Dermis microvascular lymphatic vessel endothelial cell (primary cell): ENCODE results near the gene NUDT22. TPM values are rescaled to one million over a fixed set of nuclear protein-coding genes. Genes with fewer than 3 reads are reported as not detected.

Source experiments
- DNase-seq, 2 donors: peaks; one replicate each; pipeline versions ENCODE4 v3.0.0 to v3.0.0-alpha.2; 2010; ENCODE audit warnings: low read depth in 2 of 2
- total RNA-seq: library from RNA; depleted of rRNA; stranded (reverse); fragments of >200 nt; gene quantifications from 2 replicates; pipeline ENCODE4 v1.2.1, GENCODE V29; 2014

NUDT22 gene
- total RNA-seq, 1 donor from 2014 or later, result 26.4 TPM

DNA sequence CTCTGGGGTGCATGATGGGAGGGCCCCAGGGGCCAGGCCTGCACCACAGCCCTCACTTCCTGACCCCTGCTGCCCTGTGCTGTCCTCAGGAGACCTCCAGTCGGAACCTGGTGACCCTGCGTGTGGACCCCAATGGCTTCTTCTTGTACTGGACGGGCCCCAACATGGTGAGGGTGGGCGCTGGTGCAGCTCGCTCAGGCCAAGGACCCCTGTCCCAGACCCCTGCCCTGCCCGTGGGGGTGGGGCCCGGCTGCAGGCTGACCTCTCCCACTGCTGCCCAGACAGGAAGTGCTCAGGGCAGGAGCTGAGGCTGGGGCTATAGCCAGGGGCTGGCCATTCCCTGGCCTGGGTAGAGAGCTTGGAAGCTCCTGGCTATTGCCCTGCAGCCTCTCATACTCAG lies 28.3 kb downstream of the NUDT22 start:
- DNase-seq, result no peak

- no peak for DNase-seq
These were observed 29.4 kb downstream of the NUDT22 start for GRCh38 chr11:64255135-64256128.

DNA sequence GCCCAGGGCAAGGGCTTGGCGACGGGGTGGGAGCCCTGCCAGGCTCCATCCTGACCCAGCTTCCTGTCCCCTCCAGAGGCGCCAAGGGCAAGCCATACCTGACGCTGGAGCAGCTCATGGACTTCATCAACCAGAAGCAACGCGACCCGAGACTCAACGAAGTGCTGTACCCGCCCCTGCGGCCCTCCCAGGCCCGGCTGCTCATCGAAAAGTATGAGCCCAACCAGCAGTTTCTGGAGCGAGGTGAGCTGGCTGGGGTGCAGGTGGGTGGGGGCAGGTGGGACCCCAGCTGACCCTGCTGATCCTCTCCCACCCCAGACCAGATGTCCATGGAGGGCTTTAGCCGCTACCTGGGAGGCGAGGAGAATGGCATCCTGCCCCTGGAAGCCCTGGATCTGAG lies 30.2 kb downstream of the NUDT22 start:
- DNase-seq, result no peak

- DNase-seq, result no peak
These were observed 32.3 kb downstream of the NUDT22 start for GRCh38 chr11:64258356-64258755.

DNA sequence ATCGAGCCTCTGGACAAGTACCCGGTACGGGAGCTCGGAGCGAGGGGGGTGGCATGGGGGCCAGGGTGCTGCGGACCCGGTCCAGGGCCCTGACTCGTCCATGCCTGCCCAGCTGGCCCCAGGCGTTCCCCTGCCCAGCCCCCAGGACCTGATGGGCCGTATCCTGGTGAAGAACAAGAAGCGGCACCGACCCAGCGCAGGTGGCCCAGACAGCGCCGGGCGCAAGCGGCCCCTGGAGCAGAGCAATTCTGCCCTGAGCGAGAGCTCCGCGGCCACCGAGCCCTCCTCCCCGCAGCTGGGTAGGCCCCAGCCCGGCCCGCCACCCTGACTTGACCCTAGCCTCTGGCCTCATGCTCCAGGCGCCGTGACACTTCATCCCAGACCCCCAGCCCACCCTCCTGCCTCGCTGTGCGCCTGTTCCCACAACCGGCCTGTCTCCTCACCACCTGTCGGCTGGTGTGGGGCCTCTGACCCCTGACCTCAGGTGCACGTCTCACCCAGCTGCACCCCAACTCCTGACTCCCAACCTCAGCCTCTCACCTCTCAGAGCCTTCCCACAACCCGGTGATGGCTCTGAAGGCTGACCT lies 33.0 kb downstream of the NUDT22 start:
- no peak for DNase-seq

GRCh38 chr11:64259533-64260067 lies 33.5 kb downstream of the NUDT22 start:
- DNase-seq, result no peak

DNA sequence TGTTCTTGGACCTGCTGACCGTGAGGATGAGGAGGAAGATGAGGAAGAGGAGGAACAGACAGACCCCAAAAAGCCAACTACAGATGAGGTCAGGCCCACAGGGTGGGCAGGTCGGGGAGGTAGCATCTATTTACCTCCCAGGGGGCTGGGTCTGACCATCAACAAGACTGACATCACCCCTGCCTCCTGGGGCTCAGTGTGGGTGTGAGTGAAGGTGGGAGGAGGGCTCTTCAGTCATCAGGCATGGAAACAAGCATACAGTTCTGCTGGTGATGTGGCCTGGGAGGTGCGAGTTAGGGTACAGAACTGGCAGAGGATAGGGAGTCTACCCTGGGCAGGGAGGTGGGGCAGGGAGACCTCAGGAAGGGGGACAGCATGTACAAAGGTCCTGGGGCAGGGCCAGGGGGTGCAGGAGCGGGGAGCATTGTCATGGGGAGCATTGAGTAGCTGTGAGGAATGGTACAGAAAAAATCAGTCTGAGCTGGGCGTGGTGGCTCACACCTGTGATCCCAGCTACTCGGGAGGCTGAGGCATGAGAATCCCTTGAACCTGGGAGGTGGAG lies 34.2 kb downstream of the NUDT22 start:
- DNase-seq, result no peak

- no peak for DNase-seq
These were observed 35.5 kb downstream of the NUDT22 start for GRCh38 chr11:64261556-64262080.

DNA sequence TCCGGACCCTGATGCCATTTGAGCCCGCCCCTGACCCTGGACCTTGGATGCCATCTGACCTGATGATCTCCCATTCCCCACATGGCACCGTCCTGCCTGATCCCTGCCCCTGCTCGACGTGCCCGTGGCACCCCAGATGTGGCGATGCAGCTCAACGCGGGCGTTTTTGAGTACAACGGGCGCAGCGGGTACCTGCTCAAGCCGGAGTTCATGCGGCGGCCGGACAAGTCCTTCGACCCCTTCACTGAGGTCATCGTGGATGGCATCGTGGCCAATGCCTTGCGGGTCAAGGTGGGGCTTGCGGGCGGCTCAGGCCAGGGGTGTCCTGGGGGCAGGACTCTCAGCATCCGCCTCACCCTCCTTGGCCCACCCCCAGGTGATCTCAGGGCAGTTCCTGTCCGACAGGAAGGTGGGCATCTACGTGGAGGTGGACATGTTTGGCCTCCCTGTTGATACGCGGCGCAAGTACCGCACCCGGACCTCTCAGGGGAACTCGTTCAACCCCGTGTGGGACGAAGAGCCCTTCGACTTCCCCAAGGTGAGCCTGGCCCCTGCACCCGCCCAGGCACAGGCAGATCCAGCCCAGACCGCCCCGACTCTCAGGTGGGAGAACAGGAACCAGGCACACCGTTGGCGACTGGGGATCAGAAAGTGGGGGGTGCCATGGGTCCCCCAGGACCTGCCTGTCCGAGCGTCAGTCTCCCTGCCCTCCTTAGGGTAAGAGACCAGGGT lies 36.4 kb downstream of the NUDT22 start:
- DNase-seq, result no peak

DNA sequence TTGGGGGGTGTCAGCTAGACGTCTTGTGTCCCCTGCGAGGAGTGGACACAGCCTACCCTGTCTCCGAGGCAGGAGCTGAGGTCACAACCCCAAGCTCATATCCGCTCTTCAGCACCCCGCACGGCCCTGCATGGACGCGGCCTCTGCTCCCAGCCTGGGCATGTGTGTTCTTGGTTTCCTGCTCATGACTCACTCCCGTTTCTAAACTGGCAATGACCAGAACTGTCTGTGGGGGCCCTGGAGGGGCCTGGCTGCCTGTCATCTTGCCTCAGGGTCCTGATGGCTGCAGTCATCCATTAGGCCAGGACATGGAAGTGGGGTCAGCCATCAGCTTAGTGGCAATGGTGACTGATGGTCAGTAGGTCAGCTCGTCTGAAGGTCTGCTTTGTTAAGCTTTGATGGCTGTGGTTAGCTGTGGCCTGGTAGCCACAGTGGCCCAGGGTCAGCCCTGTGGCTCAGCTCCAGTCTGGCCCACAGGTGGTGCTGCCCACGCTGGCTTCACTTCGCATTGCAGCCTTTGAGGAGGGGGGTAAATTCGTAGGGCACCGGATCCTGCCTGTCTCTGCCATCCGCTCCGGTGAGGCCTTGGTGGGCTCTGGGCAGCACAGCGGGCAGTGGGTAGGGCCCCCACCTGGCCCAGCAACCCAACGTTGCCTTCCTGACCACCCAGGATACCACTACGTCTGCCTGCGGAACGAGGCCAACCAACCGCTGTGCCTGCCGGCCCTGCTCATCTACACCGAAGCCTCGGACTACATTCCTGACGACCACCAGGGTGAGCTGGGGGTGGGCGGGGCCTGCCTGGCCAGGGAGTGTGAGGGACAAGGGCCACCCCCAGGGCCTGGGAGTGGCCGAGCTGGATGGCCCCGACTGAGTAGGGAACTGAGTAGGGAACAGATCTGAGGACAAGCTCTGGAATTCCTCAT lies 37.2 kb downstream of the NUDT22 start:
- DNase-seq, result peak in 1 of 2 donors; percentile 88

- no peak for DNase-seq
These were observed 37.9 kb downstream of the NUDT22 start for GRCh38 chr11:64263947-64264317.

GRCh38 chr11:64264371-64264852 lies 38.3 kb downstream of the NUDT22 start:
- DNase-seq, result no peak

- DNase-seq, result no peak
These were observed 39.4 kb downstream of the NUDT22 start for GRCh38 chr11:64265176-64266160.

DNA sequence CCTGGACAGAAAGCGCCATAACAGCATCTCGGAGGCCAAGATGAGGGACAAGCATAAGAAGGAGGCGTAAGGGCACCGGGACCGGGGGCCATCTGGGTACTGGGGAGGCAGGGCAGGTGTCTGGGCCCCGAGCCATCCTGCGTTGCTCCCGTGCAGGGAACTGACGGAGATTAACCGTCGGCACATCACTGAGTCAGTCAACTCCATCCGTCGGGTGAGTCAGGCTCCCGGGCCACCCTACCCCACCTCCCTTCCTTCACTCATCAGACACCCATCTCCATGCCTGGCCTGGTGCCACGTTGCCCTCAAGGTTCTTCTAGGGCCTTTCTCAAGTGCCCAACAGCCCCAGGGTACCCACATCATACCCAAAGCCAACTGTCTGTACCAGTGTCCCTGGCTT lies 40.3 kb downstream of the NUDT22 start:
- DNase-seq, result peak in 1 of 2 donors; percentile 34

DNA sequence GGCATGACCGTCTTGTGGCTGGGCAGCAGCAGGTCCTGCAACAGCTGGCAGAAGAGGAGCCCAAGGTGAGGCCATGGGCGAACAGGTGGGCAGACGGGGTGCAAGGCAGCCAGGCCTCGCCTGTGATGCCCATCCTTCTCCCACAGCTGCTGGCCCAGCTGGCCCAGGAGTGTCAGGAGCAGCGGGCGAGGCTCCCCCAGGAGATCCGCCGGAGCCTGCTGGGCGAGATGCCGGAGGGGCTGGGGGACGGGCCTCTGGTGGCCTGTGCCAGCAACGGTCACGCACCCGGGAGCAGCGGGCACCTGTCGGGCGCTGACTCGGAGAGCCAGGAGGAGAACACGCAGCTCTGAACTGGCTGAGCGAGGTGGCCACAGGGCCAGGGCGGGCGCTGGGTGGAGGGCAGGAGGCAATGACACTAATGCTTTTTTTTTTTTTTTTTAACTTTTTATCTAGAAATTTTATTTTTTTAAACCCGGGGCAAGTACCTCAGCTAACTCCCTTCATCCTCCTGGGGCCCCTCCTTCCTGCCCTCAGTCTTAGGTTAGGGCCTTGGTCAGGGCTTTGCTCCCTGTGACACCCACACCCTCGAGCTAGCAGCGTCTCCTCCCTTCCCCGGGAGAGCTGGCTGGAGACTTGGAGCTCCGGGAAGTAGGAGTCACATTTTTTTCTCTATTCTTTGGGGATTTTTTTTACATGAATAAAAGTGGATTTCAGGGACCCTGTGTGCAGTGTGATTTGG lies 41.3 kb downstream of the NUDT22 start:
- DNase-seq, result no peak

DNA sequence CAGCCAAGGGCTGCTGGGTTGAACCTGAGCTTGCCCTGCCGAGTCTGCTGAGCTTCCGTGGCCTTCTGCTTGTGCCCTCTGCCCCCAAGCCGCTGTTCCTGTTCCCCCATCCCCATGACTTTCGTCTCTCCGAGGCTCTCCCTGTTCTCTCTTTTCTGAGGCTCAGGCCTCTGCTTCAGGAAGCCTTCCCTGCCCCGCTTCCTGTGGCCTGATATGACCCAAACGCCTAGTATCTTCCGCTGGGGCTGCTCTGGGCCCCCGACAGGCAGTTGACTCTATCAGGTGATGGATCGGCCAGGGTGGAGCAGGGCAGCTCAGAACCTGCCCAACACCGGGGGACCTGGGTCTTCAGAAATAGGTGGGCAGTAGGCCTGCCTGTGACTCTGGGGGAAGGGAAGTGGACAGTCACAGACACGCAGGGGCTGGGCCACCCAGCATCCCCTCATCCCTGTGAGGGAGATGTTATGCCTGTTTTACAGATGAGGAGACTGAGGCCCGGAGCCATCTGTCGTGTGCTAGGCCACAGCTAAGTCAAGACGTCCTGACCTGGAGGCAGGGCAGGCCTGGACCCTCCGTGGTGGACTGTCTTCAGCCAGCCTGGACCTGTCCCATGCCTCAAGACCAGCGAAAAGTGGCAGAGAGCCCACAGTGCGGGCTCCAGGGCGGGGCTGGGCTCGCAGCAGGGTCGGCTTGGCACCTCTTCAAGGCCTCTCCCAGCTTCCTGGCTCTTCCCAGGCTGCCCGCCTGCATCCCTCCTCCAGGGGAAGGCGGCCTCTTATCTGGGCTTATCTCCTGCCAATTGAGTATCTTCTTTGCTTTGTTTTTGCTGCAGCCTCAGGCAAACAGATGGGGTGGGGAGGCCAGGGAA lies 42.2 kb downstream of the NUDT22 start:
- DNase-seq, result peak in 1 of 2 donors; percentile 68

GRCh38 chr11:64268893-64269539 lies 42.9 kb downstream of the NUDT22 start:
- peak in 1 of 2 donors; percentile 47 for DNase-seq
